ENCODE measurements around the gene WNK1. TPM values are rescaled to one million over a fixed set of nuclear protein-coding genes. Genes with fewer than 3 reads are reported as not detected.
A peak's percentile ranks its signal among the peaks of the same experiment; 100 is the strongest.

WNK1 gene
- total and polyA plus RNA-seq, 2 donors from 2014 or later: 40.2 to 173 TPM

DNA sequence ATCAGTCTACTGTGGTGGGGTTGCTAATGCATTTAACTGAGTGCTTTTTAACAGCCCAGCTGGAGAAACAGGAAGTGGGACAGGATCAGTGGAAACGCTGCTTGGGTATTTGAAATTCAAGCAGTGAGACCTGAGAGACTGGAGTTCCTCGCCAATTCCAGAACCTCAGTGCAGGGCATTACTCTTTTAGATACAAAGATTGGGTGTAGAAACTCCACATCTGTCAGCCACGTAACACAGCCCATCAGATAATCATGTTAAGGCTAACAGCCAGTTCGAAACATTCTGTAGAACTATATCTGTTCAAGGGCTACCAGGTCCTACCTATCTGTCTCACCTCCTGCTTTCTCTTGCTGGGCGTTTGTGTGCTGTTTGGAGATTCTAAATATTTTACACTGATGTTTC, 151.6 kb downstream of the WNK1 start:
- no peak overlapping the region for H3K4me3 ChIP-seq (ENCODE audit: low read length in 3 of 3)
- intact Hi-C loops (cut with DNase I): no loop called here
- no peak for TF ChIP-seq CTCF (IDR thresholded peaks at IDR 0.05; ENCODE audit: borderline replicate concordance, extremely low read depth, insufficient read depth)
- FAIRE-seq (no peak), DNase-seq (peak in 3 of 5 donors; percentile 14 to 50 (median 32))
- no peaks in the 10 kb centered on the region for H3K9me3 ChIP-seq (ENCODE audit: control insufficient read depth in 2 of 3, insufficient read depth in 1 of 3, low read length in 3 of 3)
- no peak overlapping the region for H3K27ac ChIP-seq (ENCODE audit: low read depth in 2 of 2, low read length in 2 of 2)
- peaks cover 4 to 90% (median 57%) of the 10 kb centered on the region in 3 donors for H3K36me3 ChIP-seq (ENCODE audit: control insufficient read depth in 2 of 3, insufficient read depth in 3 of 3, low read length in 3 of 3)
- H3K9ac ChIP-seq (ENCODE audit: low read length in 3 of 3): no peak overlapping the region
- no peaks in the 10 kb centered on the region for H3K27me3 ChIP-seq (ENCODE audit: control insufficient read depth, insufficient read depth, low read length)
- H3K4me1 ChIP-seq (ENCODE audit: control insufficient read depth in 2 of 3, insufficient read depth in 2 of 3, low read depth in 1 of 3, low read length in 3 of 3): peaks cover 0 to 15% (median 2%) of the 10 kb centered on the region in 3 donors

DNA sequence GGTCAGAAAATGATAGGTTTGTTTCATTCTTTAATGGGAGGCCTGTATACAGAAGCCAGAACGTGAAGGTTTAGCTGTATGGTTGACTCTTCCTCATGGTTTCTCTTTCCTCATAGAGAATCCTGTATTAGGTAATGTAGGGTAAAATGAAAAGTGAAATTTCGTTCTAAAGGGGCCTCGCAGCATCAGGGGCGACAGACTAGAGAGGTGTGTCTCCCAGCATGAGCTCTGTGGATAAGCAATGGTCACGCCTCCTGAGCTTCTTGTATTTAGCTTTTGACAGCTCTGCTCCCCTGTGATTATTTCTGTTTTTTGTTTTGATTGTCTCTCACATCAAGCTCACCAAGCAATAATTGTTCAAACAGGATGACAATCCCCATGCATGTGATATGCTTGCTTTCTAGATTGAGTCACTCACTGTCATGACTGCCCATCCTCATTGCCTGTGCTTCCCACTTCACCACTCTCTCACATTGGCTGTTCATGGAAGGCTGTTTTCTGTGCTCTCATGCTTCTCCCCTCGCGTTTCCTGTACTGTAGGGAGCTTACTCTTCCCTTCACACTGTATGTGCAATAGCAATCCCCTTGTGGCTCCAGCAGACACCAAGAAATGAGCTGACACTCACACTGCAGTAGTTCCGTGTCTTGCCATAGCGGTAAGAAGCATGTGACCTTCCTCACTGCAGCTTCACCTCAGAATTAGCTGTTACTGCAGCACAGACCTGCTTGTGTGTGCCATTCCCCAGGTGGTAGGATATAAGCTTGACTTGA, 153.1 kb downstream of the WNK1 start:
- FAIRE-seq (no peak), DNase-seq (no peak)
- Histone ChIP-seq H3K4me3 (ENCODE audit: low read length in 3 of 3) (no peak overlapping the region), H3K27me3 (ENCODE audit: control insufficient read depth, insufficient read depth, low read length) (no peaks in the 10 kb centered on the region), H3K27ac (ENCODE audit: low read depth in 2 of 2, low read length in 2 of 2) (no peak overlapping the region), H3K4me1 (ENCODE audit: control insufficient read depth in 2 of 3, insufficient read depth in 2 of 3, low read depth in 1 of 3, low read length in 3 of 3) (peaks cover 2 to 15% (median 3%) of the 10 kb centered on the region in 3 donors), H3K9ac (ENCODE audit: low read length in 3 of 3) (no peak overlapping the region), H3K9me3 (ENCODE audit: control insufficient read depth in 2 of 3, insufficient read depth in 1 of 3, low read length in 3 of 3) (no peaks in the 10 kb centered on the region), H3K36me3 (ENCODE audit: control insufficient read depth in 2 of 3, insufficient read depth in 3 of 3, low read length in 3 of 3) (peaks cover 5 to 91% (median 53%) of the 10 kb centered on the region in 3 donors)
- intact Hi-C loops (cut with DNase I): no loop called here
- TF ChIP-seq CTCF (IDR thresholded peaks at IDR 0.05; ENCODE audit: borderline replicate concordance, extremely low read depth, insufficient read depth): no peak

DNA sequence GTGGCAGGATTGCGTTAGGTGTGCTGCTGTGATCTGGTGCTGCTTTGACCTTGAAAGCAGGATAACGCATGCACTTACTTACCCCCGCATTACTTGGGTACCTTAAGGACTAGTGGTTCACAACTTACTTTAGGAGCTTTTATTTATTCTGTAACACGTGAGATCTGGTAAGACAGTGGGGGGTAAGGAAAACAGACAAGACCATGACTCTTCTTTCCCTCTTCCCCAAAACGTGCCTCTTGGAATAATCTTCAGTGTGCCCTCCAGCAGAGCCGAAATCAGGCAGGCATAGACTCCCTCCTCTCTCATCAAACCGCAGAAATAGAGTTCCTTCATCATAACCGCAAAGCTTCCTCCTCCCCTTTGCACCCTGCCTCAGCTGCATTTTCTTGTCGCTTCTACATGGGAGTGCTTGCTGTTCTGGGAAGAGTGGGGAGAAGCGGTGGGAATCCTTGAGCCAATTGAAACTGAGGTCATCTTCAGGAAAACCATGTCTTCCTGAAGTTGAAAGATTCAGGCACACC, 153.7 kb downstream of the WNK1 start:
- TF ChIP-seq CTCF (IDR thresholded peaks at IDR 0.05; ENCODE audit: borderline replicate concordance, extremely low read depth, insufficient read depth): no peak
- no peak overlapping the region for H3K4me3 ChIP-seq (ENCODE audit: low read length in 3 of 3)
- peaks cover 2 to 15% (median 5%) of the 10 kb centered on the region in 3 donors for H3K4me1 ChIP-seq (ENCODE audit: control insufficient read depth in 2 of 3, insufficient read depth in 2 of 3, low read depth in 1 of 3, low read length in 3 of 3)
- DNase-seq (no peak), FAIRE-seq (no peak)
- H3K27me3 ChIP-seq (ENCODE audit: control insufficient read depth, insufficient read depth, low read length): no peaks in the 10 kb centered on the region
- intact Hi-C loops (cut with DNase I): no loop called here
- peaks cover 3 to 86% (median 48%) of the 10 kb centered on the region in 3 donors for H3K36me3 ChIP-seq (ENCODE audit: control insufficient read depth in 2 of 3, insufficient read depth in 3 of 3, low read length in 3 of 3)
- no peaks in the 10 kb centered on the region for H3K9me3 ChIP-seq (ENCODE audit: control insufficient read depth in 2 of 3, insufficient read depth in 1 of 3, low read length in 3 of 3)
- H3K9ac ChIP-seq (ENCODE audit: low read length in 3 of 3): no peak overlapping the region
- no peak overlapping the region for H3K27ac ChIP-seq (ENCODE audit: low read depth in 2 of 2, low read length in 2 of 2)
